Measurements from ENCODE around the gene ATOX1. TPM values are rescaled to one million over a fixed set of nuclear protein-coding genes. Genes with fewer than 3 reads are reported as not detected.

The ATOX1 gene
- total and polyA plus RNA-seq, 2 of the 4 experiments (the other 2 are of a cell fraction) = 56.3 to 360 TPM

- Histone ChIP-seq H2AFZ (replicated peaks; ENCODE audit: low read length, poor library complexity) (no peak overlapping the region), H3K36me3 (ENCODE audit: control insufficient read depth, insufficient read depth, low read length) (no peaks in the 10 kb centered on the region), H4K91ac (ENCODE audit: insufficient read depth, low read depth, low read length) (no peak overlapping the region), H3K79me1 (ENCODE audit: low read depth in 1 of 2, low read length in 2 of 2) (peaks cover 11 to 29% of the 10 kb centered on the region in 2 experiments; a peak in 3 of 4 replicates), H3K4me1 (ENCODE audit: control insufficient read depth, insufficient read depth, low read length) (peaks cover 16% of the 10 kb centered on the region), H2BK15ac (ENCODE audit: low read depth, low read length) (peak overlapping the region; percentile 60; the same call in 1 of the 3 replicates), H4K8ac (ENCODE audit: low read depth in 2 of 2, low read length in 2 of 2) (no peak overlapping the region), H3K4ac (ENCODE audit: low read depth, low read length) (peak overlapping the region; percentile 50; the same call in 1 of the 2 replicates), H2BK20ac (ENCODE audit: low read depth, low read length) (0 out of 2 replicates have a peak overlapping the region, but pooled peaks have one; percentile 3), H3K27ac (ENCODE audit: insufficient read depth, low read length) (no peak overlapping the region), H4K5ac (ENCODE audit: low read depth, low read length) (no peak overlapping the region), H3K9me3 (ENCODE audit: control insufficient read depth, insufficient read depth, low read length) (no peaks in the 10 kb centered on the region), H2BK120ac (ENCODE audit: low read depth, low read length) (peak overlapping the region; percentile 68), H2BK5ac (ENCODE audit: low read depth, low read length, poor library complexity, severe bottlenecking) (no peak overlapping the region), H3K4me2 (ENCODE audit: low read depth, low read length) (no peak overlapping the region), H3K4me3 (ENCODE audit: insufficient read depth, low read depth, low read length) (no peak overlapping the region), H2AK9ac (replicated peaks; ENCODE audit: low read depth, low read length, poor library complexity) (no peak overlapping the region), H3K18ac (ENCODE audit: low read depth, low read length) (0 out of 2 replicates have a peak overlapping the region, but pooled peaks have one; percentile 6), H3K9me1 (ENCODE audit: insufficient read depth, low read length) (peaks cover 13% of the 10 kb centered on the region; the same call in 1 of the 2 replicates), H3K14ac (replicated peaks; ENCODE audit: low read depth, low read length) (no peak overlapping the region), H4K20me1 (ENCODE audit: insufficient read depth, low read length) (0 out of 2 replicates have a peak, but pooled peaks cover 4% of the 10 kb centered on the region), H3K23ac (ENCODE audit: low read depth, low read length) (no peak overlapping the region), H2AK5ac (ENCODE audit: low read depth, low read length) (peak overlapping the region; percentile 50; the same call in 1 of the 2 replicates), H3K27me3 (ENCODE audit: control insufficient read depth, insufficient read depth, low read length) (no peaks in the 10 kb centered on the region), H3K56ac (ENCODE audit: extremely low read depth, insufficient read depth, low read length) (no peak overlapping the region), H3K9ac (ENCODE audit: low read depth, low read length) (no peak overlapping the region)
- ChIA-PET POLR2A (ENCODE audit: unreplicated experiment) (interaction anchor here (1.5 to 3.2 kb wide), 2 partner anchors 42 to 53 kb away, joined by 5 to 26 read pairs; no protein-coding TSS in a partner anchor), CTCF (no interaction called here)
- DNase-seq = no peak
- intact Hi-C loops (cut with micrococcal nuclease) (no loop called here), in situ Hi-C loops (cut with MboI; ENCODE audit: low sequenced_read_pairs) (loop anchor here (5.0 kb wide), 1 partner anchor 35 kb away; no protein-coding TSS in a partner anchor), dilution Hi-C loops (cut with HindIII; ENCODE audit: low sequenced_read_pairs, unreplicated experiment) (no loop called here)
- 80% methylated on average over 1 of the region's 3 CpGs; no CpG with 5 or more reads in 1 of the 2 experiments for WGBS, 2 experiments (ENCODE audit: extremely low coverage in 2 of 2, insufficient read length in 1 of 2)
- TF ChIP-seq, protein P1, sequence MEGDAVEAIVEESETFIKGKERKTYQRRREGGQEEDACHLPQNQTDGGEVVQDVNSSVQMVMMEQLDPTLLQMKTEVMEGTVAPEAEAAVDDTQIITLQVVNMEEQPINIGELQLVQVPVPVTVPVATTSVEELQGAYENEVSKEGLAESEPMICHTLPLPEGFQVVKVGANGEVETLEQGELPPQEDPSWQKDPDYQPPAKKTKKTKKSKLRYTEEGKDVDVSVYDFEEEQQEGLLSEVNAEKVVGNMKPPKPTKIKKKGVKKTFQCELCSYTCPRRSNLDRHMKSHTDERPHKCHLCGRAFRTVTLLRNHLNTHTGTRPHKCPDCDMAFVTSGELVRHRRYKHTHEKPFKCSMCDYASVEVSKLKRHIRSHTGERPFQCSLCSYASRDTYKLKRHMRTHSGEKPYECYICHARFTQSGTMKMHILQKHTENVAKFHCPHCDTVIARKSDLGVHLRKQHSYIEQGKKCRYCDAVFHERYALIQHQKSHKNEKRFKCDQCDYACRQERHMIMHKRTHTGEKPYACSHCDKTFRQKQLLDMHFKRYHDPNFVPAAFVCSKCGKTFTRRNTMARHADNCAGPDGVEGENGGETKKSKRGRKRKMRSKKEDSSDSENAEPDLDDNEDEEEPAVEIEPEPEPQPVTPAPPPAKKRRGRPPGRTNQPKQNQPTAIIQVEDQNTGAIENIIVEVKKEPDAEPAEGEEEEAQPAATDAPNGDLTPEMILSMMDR (conservative IDR thresholded peaks at IDR 0.05; ENCODE audit: low read depth, low read length) = no peak
- BruUV-seq (replicated peaks) = no TSS peak
- ATAC-seq (ENCODE audit: low read depth) = no peak
These were observed 21.0 kb downstream of the ATOX1 start for GRCh38 chr5:151737431-151737830.

Measured in IMR-90 (cell line).